ENCODE measurements around the gene ITPR3. TPM values are rescaled to one million over a fixed set of nuclear protein-coding genes. Genes with fewer than 3 reads are reported as not detected.

The ITPR3 gene
- total RNA-seq, 2 experiments from 2014 or later: 56.6 to 83.5 TPM

DNA sequence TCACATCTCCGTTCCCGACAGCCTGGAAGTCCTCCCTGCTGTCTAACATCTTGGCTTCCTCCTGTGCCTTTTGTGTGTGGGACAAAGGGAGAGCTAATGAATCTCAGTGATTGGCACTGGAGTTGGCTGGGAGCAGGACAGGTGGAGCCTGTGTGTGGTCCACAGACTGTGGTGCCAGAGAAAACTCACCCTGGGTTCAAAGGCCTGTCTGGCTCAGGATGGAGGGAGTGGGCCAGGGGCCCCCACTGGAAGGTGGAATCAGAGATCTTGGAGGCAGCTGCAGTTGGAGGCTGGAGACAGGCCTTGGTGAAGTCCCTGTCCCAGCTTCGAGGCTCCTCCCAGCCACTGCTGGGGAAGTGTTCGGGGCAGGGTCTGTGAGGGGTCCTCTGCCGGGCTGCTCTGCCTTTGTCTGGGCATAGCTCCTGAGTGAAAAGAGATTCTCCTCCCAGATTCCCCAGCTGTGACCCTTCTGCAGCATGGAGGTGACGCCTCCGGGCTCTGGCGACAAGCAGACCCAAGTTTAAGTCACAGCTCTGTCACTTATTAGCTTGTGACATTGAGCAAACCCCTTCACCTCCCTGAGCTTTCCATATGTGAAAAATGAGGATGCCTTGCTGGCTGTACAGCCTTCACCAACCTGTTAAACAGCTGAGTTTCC lies 13.9 kb upstream of the ITPR3 start:
- BruUV-seq (replicated peaks): no TSS peak
- CTCF ChIA-PET (ENCODE audit: unreplicated experiment): interaction anchor here (0.7 to 2.3 kb wide), 10 partner anchors 9 to 29 kb away, joined by 3 to 24 read pairs (median 6); partner anchors contain the start of gene ITPR3
- no peak for TF ChIP-seq EZH2phosphoT487 (IDR thresholded peaks at IDR 0.05; ENCODE audit: borderline replicate concordance, low read depth, low read length)
- TF ChIP-seq, protein P1, sequence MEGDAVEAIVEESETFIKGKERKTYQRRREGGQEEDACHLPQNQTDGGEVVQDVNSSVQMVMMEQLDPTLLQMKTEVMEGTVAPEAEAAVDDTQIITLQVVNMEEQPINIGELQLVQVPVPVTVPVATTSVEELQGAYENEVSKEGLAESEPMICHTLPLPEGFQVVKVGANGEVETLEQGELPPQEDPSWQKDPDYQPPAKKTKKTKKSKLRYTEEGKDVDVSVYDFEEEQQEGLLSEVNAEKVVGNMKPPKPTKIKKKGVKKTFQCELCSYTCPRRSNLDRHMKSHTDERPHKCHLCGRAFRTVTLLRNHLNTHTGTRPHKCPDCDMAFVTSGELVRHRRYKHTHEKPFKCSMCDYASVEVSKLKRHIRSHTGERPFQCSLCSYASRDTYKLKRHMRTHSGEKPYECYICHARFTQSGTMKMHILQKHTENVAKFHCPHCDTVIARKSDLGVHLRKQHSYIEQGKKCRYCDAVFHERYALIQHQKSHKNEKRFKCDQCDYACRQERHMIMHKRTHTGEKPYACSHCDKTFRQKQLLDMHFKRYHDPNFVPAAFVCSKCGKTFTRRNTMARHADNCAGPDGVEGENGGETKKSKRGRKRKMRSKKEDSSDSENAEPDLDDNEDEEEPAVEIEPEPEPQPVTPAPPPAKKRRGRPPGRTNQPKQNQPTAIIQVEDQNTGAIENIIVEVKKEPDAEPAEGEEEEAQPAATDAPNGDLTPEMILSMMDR (conservative IDR thresholded peaks at IDR 0.05; ENCODE audit: low read length): no peak
- no peaks in the 10 kb centered on the region for H3K36me3 ChIP-seq (ENCODE audit: insufficient read depth, low read length)
- peaks cover 22% of the 10 kb centered on the region for H3K4me1 ChIP-seq (ENCODE audit: insufficient read depth, low read length, poor library complexity, severe bottlenecking)
- no peaks in the 10 kb centered on the region for H3K79me2 ChIP-seq (ENCODE audit: insufficient read depth, low read depth, low read length)
- H3K4me2 ChIP-seq (ENCODE audit: low read length): no peak overlapping the region
- H4K20me1 ChIP-seq (ENCODE audit: insufficient read depth, low read length): no peaks in the 10 kb centered on the region
- POLR2A ChIA-PET: interaction anchor here (0.6 to 1.9 kb wide), 10 partner anchors 9 to 278 kb away, joined by 3 to 12 read pairs (median 4); partner anchors contain the start of gene ITPR3
- intact Hi-C loops (cut with micrococcal nuclease; ENCODE audit: unreplicated experiment): loop anchor here (2.0 kb wide), 1 partner anchor 16 kb away; no protein-coding TSS in a partner anchor
- no peak overlapping the region for H2AFZ ChIP-seq (ENCODE audit: low read length)
- no peaks in the 10 kb centered on the region for H3K9me2 ChIP-seq (ENCODE audit: insufficient read depth, low read length)
- no peak overlapping the region for H3K4me3 ChIP-seq (ENCODE audit: low read depth, low read length, poor library complexity, severe bottlenecking)
- H3K27ac ChIP-seq (ENCODE audit: low read depth, low read length, poor library complexity, severe bottlenecking): no peak overlapping the region
- H3K9me3 ChIP-seq (ENCODE audit: low read length): no peaks in the 10 kb centered on the region
- DNase-seq (ENCODE audit: low spot score): no peak

DNA sequence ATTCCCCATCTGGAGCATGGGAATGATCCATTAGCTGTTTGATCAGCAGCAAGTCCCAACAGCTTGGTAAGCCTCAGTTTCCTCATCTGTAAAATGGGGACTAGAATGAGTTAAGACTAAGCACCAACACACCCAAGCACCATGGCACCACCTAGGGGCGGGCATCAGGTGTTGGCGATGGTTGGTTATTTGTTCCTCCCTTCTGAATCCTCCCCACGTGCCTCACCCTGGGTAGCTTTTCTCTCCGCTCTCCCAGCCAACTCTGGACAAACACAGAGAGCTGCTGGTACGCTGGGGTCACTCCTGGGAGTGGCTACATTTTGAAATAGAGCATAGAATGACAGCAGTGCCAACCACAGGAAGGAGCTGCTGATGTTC lies 13.3 kb upstream of the ITPR3 start:
- CTCF ChIA-PET (ENCODE audit: unreplicated experiment): interaction anchor here (0.7 to 2.3 kb wide), 10 partner anchors 9 to 29 kb away, joined by 3 to 24 read pairs (median 6); partner anchors contain the start of gene ITPR3
- H3K9me2 ChIP-seq (ENCODE audit: insufficient read depth, low read length): no peaks in the 10 kb centered on the region
- H3K36me3 ChIP-seq (ENCODE audit: insufficient read depth, low read length): no peaks in the 10 kb centered on the region
- intact Hi-C loops (cut with micrococcal nuclease; ENCODE audit: unreplicated experiment): loop anchor here (2.0 kb wide), 1 partner anchor 17 kb away; no protein-coding TSS in a partner anchor
- H3K4me2 ChIP-seq (ENCODE audit: low read length): no peak overlapping the region
- H3K9me3 ChIP-seq (ENCODE audit: low read length): no peaks in the 10 kb centered on the region
- no peak overlapping the region for H2AFZ ChIP-seq (ENCODE audit: low read length)
- H4K20me1 ChIP-seq (ENCODE audit: insufficient read depth, low read length): no peaks in the 10 kb centered on the region
- H3K4me3 ChIP-seq (ENCODE audit: low read depth, low read length, poor library complexity, severe bottlenecking): no peak overlapping the region
- peaks cover 20% of the 10 kb centered on the region for H3K4me1 ChIP-seq (ENCODE audit: insufficient read depth, low read length, poor library complexity, severe bottlenecking)
- POLR2A ChIA-PET: interaction anchor here (0.6 to 1.9 kb wide), 8 partner anchors 9 to 279 kb away, joined by 3 to 12 read pairs (median 4); partner anchors contain the start of gene ITPR3
- TF ChIP-seq EZH2phosphoT487 (IDR thresholded peaks at IDR 0.05; ENCODE audit: borderline replicate concordance, low read depth, low read length): no peak
- TF ChIP-seq, protein P1 (conservative IDR thresholded peaks at IDR 0.05; ENCODE audit: low read length): peak; percentile 84
- no TSS peak for BruUV-seq (replicated peaks)
- peak; percentile 68 for DNase-seq (ENCODE audit: low spot score)
- no peaks in the 10 kb centered on the region for H3K79me2 ChIP-seq (ENCODE audit: insufficient read depth, low read depth, low read length)
- no peak overlapping the region for H3K27ac ChIP-seq (ENCODE audit: low read depth, low read length, poor library complexity, severe bottlenecking)

DNA sequence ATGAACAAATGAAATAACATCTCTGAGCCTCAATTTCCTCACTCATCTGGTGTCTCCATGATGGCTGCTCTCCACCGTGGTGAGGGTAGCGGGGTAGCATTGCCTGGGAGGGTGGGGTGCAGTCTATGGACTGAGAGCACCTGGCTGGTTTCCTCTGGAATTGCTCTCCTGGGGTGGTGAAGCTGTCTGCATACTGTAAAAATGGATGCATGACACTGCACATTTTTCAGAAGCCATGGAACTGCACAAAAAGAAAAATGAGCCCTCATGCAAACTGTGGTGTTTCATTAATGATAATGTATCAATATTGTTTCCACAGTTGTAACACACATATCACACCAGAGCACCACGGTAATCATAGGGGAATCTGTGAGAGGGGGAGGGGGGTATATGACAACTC lies 12.1 kb upstream of the ITPR3 start:
- no peaks in the 10 kb centered on the region for H4K20me1 ChIP-seq (ENCODE audit: insufficient read depth, low read length)
- H3K4me2 ChIP-seq (ENCODE audit: low read length): peak overlapping the region; percentile 55
- CTCF ChIA-PET (ENCODE audit: unreplicated experiment): interaction anchor here (0.5 to 2.3 kb wide), 2 partner anchors 19 to 34 kb away, joined by 3 to 24 read pairs; no protein-coding TSS in a partner anchor
- H3K4me1 ChIP-seq (ENCODE audit: insufficient read depth, low read length, poor library complexity, severe bottlenecking): peaks cover 20% of the 10 kb centered on the region
- no peak overlapping the region for H3K27ac ChIP-seq (ENCODE audit: low read depth, low read length, poor library complexity, severe bottlenecking)
- no peak for DNase-seq (ENCODE audit: low spot score)
- no peaks in the 10 kb centered on the region for H3K36me3 ChIP-seq (ENCODE audit: insufficient read depth, low read length)
- H3K9me2 ChIP-seq (ENCODE audit: insufficient read depth, low read length): no peaks in the 10 kb centered on the region
- no TSS peak for BruUV-seq (replicated peaks)
- no peaks in the 10 kb centered on the region for H3K79me2 ChIP-seq (ENCODE audit: insufficient read depth, low read depth, low read length)
- no peak overlapping the region for H3K4me3 ChIP-seq (ENCODE audit: low read depth, low read length, poor library complexity, severe bottlenecking)
- H3K9me3 ChIP-seq (ENCODE audit: low read length): no peaks in the 10 kb centered on the region
- H2AFZ ChIP-seq (ENCODE audit: low read length): peak overlapping the region; percentile 40; the same call in 1 of the 2 replicates
- POLR2A ChIA-PET: no interaction called here
- intact Hi-C loops (cut with micrococcal nuclease; ENCODE audit: unreplicated experiment): no loop called here
- TF ChIP-seq, protein P1 (conservative IDR thresholded peaks at IDR 0.05; ENCODE audit: low read length): no peak
- TF ChIP-seq EZH2phosphoT487 (IDR thresholded peaks at IDR 0.05; ENCODE audit: borderline replicate concordance, low read depth, low read length): no peak
